Measurements from ENCODE around the gene PTTG1. TPM values are rescaled to one million over a fixed set of nuclear protein-coding genes. Genes with fewer than 3 reads are reported as not detected.

The PTTG1 gene
- polyA plus RNA-seq, 2 of the 4 experiments (the other 2 are of a cell fraction), result 222 to 227 TPM

DNA sequence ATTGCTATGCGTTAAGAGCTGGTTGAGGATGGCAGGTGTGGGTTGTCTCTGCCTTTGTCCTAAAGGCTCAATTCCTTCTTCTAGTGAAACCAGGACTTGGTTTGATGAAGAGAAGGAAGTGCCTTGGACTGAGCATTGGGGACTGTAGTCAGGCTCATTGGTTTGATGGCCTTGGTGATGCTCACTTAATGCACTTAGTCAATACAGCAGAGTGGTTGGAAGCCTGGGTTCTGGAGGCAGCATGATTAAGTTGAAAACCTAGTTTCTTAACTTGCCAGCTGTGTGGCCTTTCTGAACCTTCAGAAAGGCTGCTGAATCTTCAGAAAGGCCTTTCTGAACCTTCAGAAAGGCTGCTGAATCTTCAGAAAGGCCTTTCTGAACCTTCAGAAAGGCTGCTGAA is 52.4 kb downstream of the PTTG1 start:
- FAIRE-seq, result no peak
- 100% methylated on average over 1 of the region's 1 CpG for WGBS (ENCODE audit: missing lambda C conversion rate)
- no peak for DNase-seq (ENCODE audit: low read depth in 1 of 2, low spot score in 1 of 2)
- Histone ChIP-seq H3K9me3 (no peaks in the 10 kb centered on the region), H3K27ac (no peak overlapping the region), H3K4me1 (no peaks in the 10 kb centered on the region), H3K4me3 (no peak overlapping the region), H3K4me2 (no peak overlapping the region)
- ChIA-PET POLR2A (no interaction called here), CTCF (no interaction called here)
- no peak for ATAC-seq
- no peak for TF ChIP-seq PBX3 (IDR thresholded peaks at IDR 0.05)
- TF ChIP-seq EHMT2 (IDR thresholded peaks at IDR 0.05; ENCODE audit: low read depth), result no peak
- TF ChIP-seq RAD21 (conservative IDR thresholded peaks at IDR 0.05 in 1 of 2, IDR thresholded peaks at IDR 0.05 in 1 of 2), result no peak
- no peak for TF ChIP-seq CHD2 (IDR thresholded peaks at IDR 0.05; ENCODE audit: low read length, partially characterized antibody)
- TF ChIP-seq MAFK (IDR thresholded peaks at IDR 0.05; ENCODE audit: partially characterized antibody), result no peak
- no peak for TF ChIP-seq POLR2A (IDR thresholded peaks at IDR 0.05; ENCODE audit: low read length)
- TF ChIP-seq ESRRA (IDR thresholded peaks at IDR 0.05; ENCODE audit: borderline replicate concordance, low read length), result no peak
- TF ChIP-seq CBX8 (IDR thresholded peaks at IDR 0.05), result no peak
- TF ChIP-seq RNF2 (IDR thresholded peaks at IDR 0.05; ENCODE audit: borderline replicate concordance, low read depth), result no peak
- no peak for TF ChIP-seq RFX5 (IDR thresholded peaks at IDR 0.05)
- TF ChIP-seq, protein P1, sequence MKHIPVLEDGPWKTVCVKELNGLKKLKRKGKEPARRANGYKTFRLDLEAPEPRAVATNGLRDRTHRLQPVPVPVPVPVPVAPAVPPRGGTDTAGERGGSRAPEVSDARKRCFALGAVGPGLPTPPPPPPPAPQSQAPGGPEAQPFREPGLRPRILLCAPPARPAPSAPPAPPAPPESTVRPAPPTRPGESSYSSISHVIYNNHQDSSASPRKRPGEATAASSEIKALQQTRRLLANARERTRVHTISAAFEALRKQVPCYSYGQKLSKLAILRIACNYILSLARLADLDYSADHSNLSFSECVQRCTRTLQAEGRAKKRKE (CRISPR knock-in tag; IDR thresholded peaks at IDR 0.05; ENCODE audit: low read depth), result no peak
- no peak for TF ChIP-seq MAX (IDR thresholded peaks at IDR 0.05)

- FAIRE-seq, result no peak
- CTCF ChIA-PET, result interaction anchor here (1.1 to 1.7 kb wide), 2 partner anchors 9 to 37 kb away, joined by 5 to 6 read pairs; no protein-coding TSS in a partner anchor
- POLR2A ChIA-PET, result no interaction called here
Measured at GRCh38 chr5:160475864-160476438, 54.3 kb downstream of the PTTG1 start.

More at GRCh38 chr5:160475864-160476438, 54.3 kb downstream of the PTTG1 start:
- ATAC-seq, result no peak
- no peak for DNase-seq (ENCODE audit: low read depth in 1 of 2, low spot score in 1 of 2)
- H3K4me2 ChIP-seq, result no peak overlapping the region
- no peaks in the 10 kb centered on the region for H3K4me1 ChIP-seq
- no peak overlapping the region for H3K27ac ChIP-seq
- WGBS (ENCODE audit: missing lambda C conversion rate), result 53% methylated on average over 7 of the region's 7 CpGs
- TF ChIP-seq NR3C1 (IDR thresholded peaks at IDR 0.05) (no peak), CHD4 (IDR thresholded peaks at IDR 0.05; ENCODE audit: borderline replicate concordance) (no peak), HOXA7 (CRISPR knock-in tag; IDR thresholded peaks at IDR 0.05) (no peak), NFE2L2 (conservative IDR thresholded peaks at IDR 0.05; ENCODE audit: low read length) (no peak), ZNF302 (CRISPR knock-in tag; IDR thresholded peaks at IDR 0.05) (no peak), POLR2AphosphoS2 (conservative IDR thresholded peaks at IDR 0.05; ENCODE audit: low read length) (no peak), REST (IDR thresholded peaks at IDR 0.05) (no peak), ZSCAN20 (CRISPR knock-in tag; IDR thresholded peaks at IDR 0.05) (no peak), EP300 (IDR thresholded peaks at IDR 0.05) (no peak), FOSL2 (IDR thresholded peaks at IDR 0.05) (no peak), FOSL2 (CRISPR knock-in tag; IDR thresholded peaks at IDR 0.05) (no peak)
- no peak overlapping the region for H3K4me3 ChIP-seq
- no peaks in the 10 kb centered on the region for H3K9me3 ChIP-seq

Data from A549 (cell line).